ENCODE measurements around the gene FCN2. TPM values are rescaled to one million over a fixed set of nuclear protein-coding genes. Genes with fewer than 3 reads are reported as not detected.

FCN2 gene
- total and polyA plus RNA-seq, 2 of the 4 experiments (the other 2 are of a cell fraction), result not detected

DNA sequence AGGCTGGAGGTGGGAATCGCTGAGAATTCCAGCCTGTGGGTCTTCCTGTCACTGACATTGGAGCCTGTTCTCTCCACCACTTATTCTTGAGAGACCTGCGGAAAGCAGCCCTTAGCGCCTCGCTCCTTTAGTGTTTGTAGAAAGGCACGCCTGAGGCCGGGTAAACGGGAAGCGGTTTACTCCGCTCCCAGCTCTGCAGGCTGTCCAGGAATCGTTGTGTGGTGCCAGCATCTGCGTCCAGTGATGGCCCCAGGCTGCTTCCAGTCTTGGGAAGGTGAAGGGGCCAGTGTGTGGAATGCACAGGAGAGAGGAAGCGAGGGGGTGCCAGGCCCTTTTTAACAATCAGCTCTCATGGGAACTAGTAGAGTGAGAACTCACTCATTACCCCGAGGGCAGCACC lies 44.6 kb upstream of the FCN2 start:
- dilution Hi-C loops (cut with HindIII; ENCODE audit: low sequenced_read_pairs, unreplicated experiment), result no loop called here
- H2BK120ac ChIP-seq (ENCODE audit: low read depth, low read length), result no peak overlapping the region
- no peak overlapping the region for H3K4me3 ChIP-seq (ENCODE audit: insufficient read depth, low read depth, low read length)

More for the DNA sequence above, 44.6 kb upstream of the FCN2 start:
- Histone ChIP-seq H2BK15ac (ENCODE audit: low read depth, low read length) (no peak overlapping the region), H4K91ac (ENCODE audit: insufficient read depth, low read depth, low read length) (no peak overlapping the region), H3K56ac (ENCODE audit: extremely low read depth, insufficient read depth, low read length) (no peak overlapping the region), H3K14ac (replicated peaks; ENCODE audit: low read depth, low read length) (no peak overlapping the region), H4K8ac (ENCODE audit: low read depth in 2 of 2, low read length in 2 of 2) (no peak overlapping the region), H3K27ac (ENCODE audit: insufficient read depth, low read length) (no peak overlapping the region), H2AK9ac (replicated peaks; ENCODE audit: low read depth, low read length, poor library complexity) (no peak overlapping the region), H3K4me2 (ENCODE audit: low read depth, low read length) (no peak overlapping the region), H3K9ac (ENCODE audit: low read depth, low read length) (no peak overlapping the region), H3K9me3 (ENCODE audit: control insufficient read depth, insufficient read depth, low read length) (no peaks in the 10 kb centered on the region), H4K20me1 (ENCODE audit: insufficient read depth, low read length) (peaks cover 37% of the 10 kb centered on the region), H3K4ac (ENCODE audit: low read depth, low read length) (no peak overlapping the region), H3K9me1 (ENCODE audit: insufficient read depth, low read length) (0 out of 2 replicates have a peak, but pooled peaks cover 3% of the 10 kb centered on the region), H3K18ac (ENCODE audit: low read depth, low read length) (no peak overlapping the region), H4K5ac (ENCODE audit: low read depth, low read length) (no peak overlapping the region), H3K36me3 (ENCODE audit: control insufficient read depth, insufficient read depth, low read length) (peaks cover 94% of the 10 kb centered on the region), H2AFZ (replicated peaks; ENCODE audit: low read length, poor library complexity) (no peak overlapping the region), H2AK5ac (ENCODE audit: low read depth, low read length) (no peak overlapping the region), H2BK5ac (ENCODE audit: low read depth, low read length, poor library complexity, severe bottlenecking) (no peak overlapping the region), H3K23ac (ENCODE audit: low read depth, low read length) (no peak overlapping the region), H2BK20ac (ENCODE audit: low read depth, low read length) (no peak overlapping the region), H3K79me1 (ENCODE audit: low read depth in 1 of 2, low read length in 2 of 2) (peaks cover 0 to 12% of the 10 kb centered on the region in 2 experiments; a peak in 3 of 4 replicates), H3K4me1 (ENCODE audit: control insufficient read depth, insufficient read depth, low read length) (no peaks in the 10 kb centered on the region), H3K27me3 (ENCODE audit: control insufficient read depth, insufficient read depth, low read length) (no peaks in the 10 kb centered on the region)
- WGBS, 2 experiments (ENCODE audit: extremely low coverage in 2 of 2, insufficient read length in 1 of 2), result no CpG with 5 or more reads among the region's 13 CpGs
- POLR2A ChIA-PET (ENCODE audit: unreplicated experiment), result no interaction called here
- no peak for DNase-seq
- intact Hi-C loops (cut with micrococcal nuclease) (no loop called here), in situ Hi-C loops (cut with MboI; ENCODE audit: low sequenced_read_pairs) (no loop called here)
- BruUV-seq (replicated peaks), result no TSS peak
- no peak for TF ChIP-seq RCOR1 (IDR thresholded peaks at IDR 0.05; ENCODE audit: insufficient replicate concordance, low read length)
- no peak for TF ChIP-seq FOS (IDR thresholded peaks at IDR 0.05; ENCODE audit: low read depth, low read length)
- no peak for TF ChIP-seq RFX5 (IDR thresholded peaks at IDR 0.05; ENCODE audit: low read depth, low read length)
- TF ChIP-seq NFE2L2 (IDR thresholded peaks at IDR 0.05; ENCODE audit: low read depth, low read length), result no peak
- no peak for TF ChIP-seq BHLHE40 (IDR thresholded peaks at IDR 0.05; ENCODE audit: low read depth, low read length)
- TF ChIP-seq, protein P1, sequence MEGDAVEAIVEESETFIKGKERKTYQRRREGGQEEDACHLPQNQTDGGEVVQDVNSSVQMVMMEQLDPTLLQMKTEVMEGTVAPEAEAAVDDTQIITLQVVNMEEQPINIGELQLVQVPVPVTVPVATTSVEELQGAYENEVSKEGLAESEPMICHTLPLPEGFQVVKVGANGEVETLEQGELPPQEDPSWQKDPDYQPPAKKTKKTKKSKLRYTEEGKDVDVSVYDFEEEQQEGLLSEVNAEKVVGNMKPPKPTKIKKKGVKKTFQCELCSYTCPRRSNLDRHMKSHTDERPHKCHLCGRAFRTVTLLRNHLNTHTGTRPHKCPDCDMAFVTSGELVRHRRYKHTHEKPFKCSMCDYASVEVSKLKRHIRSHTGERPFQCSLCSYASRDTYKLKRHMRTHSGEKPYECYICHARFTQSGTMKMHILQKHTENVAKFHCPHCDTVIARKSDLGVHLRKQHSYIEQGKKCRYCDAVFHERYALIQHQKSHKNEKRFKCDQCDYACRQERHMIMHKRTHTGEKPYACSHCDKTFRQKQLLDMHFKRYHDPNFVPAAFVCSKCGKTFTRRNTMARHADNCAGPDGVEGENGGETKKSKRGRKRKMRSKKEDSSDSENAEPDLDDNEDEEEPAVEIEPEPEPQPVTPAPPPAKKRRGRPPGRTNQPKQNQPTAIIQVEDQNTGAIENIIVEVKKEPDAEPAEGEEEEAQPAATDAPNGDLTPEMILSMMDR (conservative IDR thresholded peaks at IDR 0.05; ENCODE audit: low read depth, low read length), result no peak
- TF ChIP-seq RAD21 (IDR thresholded peaks at IDR 0.05; ENCODE audit: low read length), result no peak
- TF ChIP-seq, protein P2, sequence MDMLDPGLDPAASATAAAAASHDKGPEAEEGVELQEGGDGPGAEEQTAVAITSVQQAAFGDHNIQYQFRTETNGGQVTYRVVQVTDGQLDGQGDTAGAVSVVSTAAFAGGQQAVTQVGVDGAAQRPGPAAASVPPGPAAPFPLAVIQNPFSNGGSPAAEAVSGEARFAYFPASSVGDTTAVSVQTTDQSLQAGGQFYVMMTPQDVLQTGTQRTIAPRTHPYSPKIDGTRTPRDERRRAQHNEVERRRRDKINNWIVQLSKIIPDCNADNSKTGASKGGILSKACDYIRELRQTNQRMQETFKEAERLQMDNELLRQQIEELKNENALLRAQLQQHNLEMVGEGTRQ (IDR thresholded peaks at IDR 0.05; ENCODE audit: low read depth, low read length), result no peak
- no peak for TF ChIP-seq POLR2A (IDR thresholded peaks at IDR 0.05; ENCODE audit: low read depth, low read length)
- TF ChIP-seq, protein P3, sequence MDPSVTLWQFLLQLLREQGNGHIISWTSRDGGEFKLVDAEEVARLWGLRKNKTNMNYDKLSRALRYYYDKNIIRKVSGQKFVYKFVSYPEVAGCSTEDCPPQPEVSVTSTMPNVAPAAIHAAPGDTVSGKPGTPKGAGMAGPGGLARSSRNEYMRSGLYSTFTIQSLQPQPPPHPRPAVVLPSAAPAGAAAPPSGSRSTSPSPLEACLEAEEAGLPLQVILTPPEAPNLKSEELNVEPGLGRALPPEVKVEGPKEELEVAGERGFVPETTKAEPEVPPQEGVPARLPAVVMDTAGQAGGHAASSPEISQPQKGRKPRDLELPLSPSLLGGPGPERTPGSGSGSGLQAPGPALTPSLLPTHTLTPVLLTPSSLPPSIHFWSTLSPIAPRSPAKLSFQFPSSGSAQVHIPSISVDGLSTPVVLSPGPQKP (IDR thresholded peaks at IDR 0.05; ENCODE audit: borderline replicate concordance, low read depth, low read length), result no peak
- no peak for TF ChIP-seq CEBPB (IDR thresholded peaks at IDR 0.05; ENCODE audit: low read depth, low read length)
- no peak for TF ChIP-seq SMC3 (IDR thresholded peaks at IDR 0.05; ENCODE audit: low read depth, low read length)
- no peak for TF ChIP-seq MAZ (IDR thresholded peaks at IDR 0.05; ENCODE audit: borderline replicate concordance, low read depth, low read length)
- no peak for TF ChIP-seq CHD1 (IDR thresholded peaks at IDR 0.05; ENCODE audit: low read depth, low read length)
- TF ChIP-seq MXI1 (IDR thresholded peaks at IDR 0.05; ENCODE audit: borderline replicate concordance, low read depth, low read length), result no peak
- CTCF ChIA-PET, result no interaction called here
- no peak for ATAC-seq (ENCODE audit: low read depth)

Measured in IMR-90 (cell line).